H1 (cell line): ENCODE results near the gene PARD3. TPM values are rescaled to one million over a fixed set of nuclear protein-coding genes. Genes with fewer than 3 reads are reported as not detected.

Experiments
- ASH2L ChIP-seq: fragments of 200-600, 300-600 bp; sonication (generic); IDR thresholded peaks from one replicate; pipeline ENCODE4 v1.7.1; 2017; ENCODE audit warnings: low read length
- polyA plus RNA-seq, 7 experiments: library from polyadenylated mRNA; depleted of rRNA in 3 of 7; stranded (reverse) in 5 of 7; unstranded in 2 of 7; fragments of >200 nt in 5 of 7; fragments of 200-250 nt in 2 of 7; gene quantifications; 1 replicate in 5 of 7; 2 replicates in 1 of 7; 4 replicates in 1 of 7; pipeline versions ENCODE4 v1.2.1 to v1.2.3, GENCODE V29; 2011 to 2013; ENCODE audit warnings: missing spikeins in 2 of 7, mixed read lengths in 2 of 7
- total RNA-seq: library from RNA; stranded (reverse); fragmentation: NEBNext Ultra II Directional; extraction: Animal tissue kit (Norgen Biotek cat#: 25700); gene quantifications from 2 replicates; pipeline ENCODE4 v1.2.1, GENCODE V29; 2021

Gene PARD3
- total and polyA plus RNA-seq, 2 of the 8 experiments (the other 6 are each of a cell fraction or from before 2014, with no cell fraction given): 19.7 to 49.1 TPM

DNA sequence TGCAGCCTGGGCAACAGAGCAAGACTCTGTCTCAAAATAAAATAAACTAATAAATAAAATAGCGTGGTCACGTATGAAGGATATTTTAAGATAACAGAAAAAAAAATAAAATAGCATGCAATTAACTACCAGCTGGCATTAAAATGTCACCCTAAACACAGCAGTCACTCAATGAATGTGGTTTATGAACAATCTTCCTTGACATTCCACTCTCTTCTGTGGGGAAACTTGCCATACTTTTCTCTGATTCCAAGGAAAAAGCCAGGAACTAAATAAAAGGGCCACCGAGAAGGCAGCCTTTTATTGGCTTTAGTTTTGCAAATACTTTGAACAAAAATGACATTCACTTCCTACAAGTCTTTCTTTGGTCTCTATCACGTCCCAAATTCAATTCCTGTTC is 266.6 kb downstream of the PARD3 start (continued):
- no peak for TF ChIP-seq ASH2L
